Heart right ventricle (tissue), 16 donors: ENCODE data around the gene KREMEN1. TPM values are rescaled to one million over a fixed set of nuclear protein-coding genes. Genes with fewer than 3 reads are reported as not detected.

Experiments
- ATAC-seq, 8 donors: fragments of 200-7000 bp; cut with Tn5 transposase; one replicate each; pipeline ENCODE4 v1.9.1; 2020; ENCODE audit warnings: mild to moderate bottlenecking in 8 of 8, moderate library complexity in 8 of 8, moderate number of reproducible peaks in 1 of 8
- DNase-seq, 2 donors: peaks; one replicate each; pipeline ENCODE4 v3.0.0-alpha.2; 2020
- H3K27ac ChIP-seq, 10 donors: fragments of 200-600 bp; sonication (generic) in 2 of 10; one replicate each; pipeline versions ENCODE4 v1.5.0 to v1.8.0; 2020 to 2022; ENCODE audit warnings: mild to moderate bottlenecking in 3 of 10
- H3K27me3 ChIP-seq, 7 donors: fragments of 200-600 bp; one replicate each; pipeline ENCODE4 v1.8.0; 2021 to 2022; ENCODE audit warnings: mild to moderate bottlenecking in 2 of 7
- H3K36me3 ChIP-seq, 9 donors: fragments of 200-600 bp; sonication (generic) in 1 of 9; one replicate each; pipeline versions ENCODE4 v1.5.0 to v1.8.0; 2020 to 2022; ENCODE audit warnings: mild to moderate bottlenecking in 2 of 9
- H3K4me1 ChIP-seq, 9 donors: fragments of 200-600 bp; sonication (generic) in 1 of 9; one replicate each; pipeline versions ENCODE4 v1.5.0 to v1.8.0; 2020 to 2022; ENCODE audit warnings: mild to moderate bottlenecking in 4 of 9
- H3K4me3 ChIP-seq, 10 donors: fragments of 200-600 bp; sonication (generic) in 2 of 10; one replicate each; pipeline versions ENCODE4 v1.5.0 to v1.8.0; 2020 to 2022; ENCODE audit warnings: mild to moderate bottlenecking in 7 of 10, moderate library complexity in 2 of 10
- H3K9me3 ChIP-seq, 11 donors: fragments of 200-600 bp in 10 of 11; sonication (generic) in 2 of 11; one replicate each; pipeline versions ENCODE4 v1.5.0 to v1.8.0; 2013 to 2022; ENCODE audit warnings: mild to moderate bottlenecking in 2 of 11, control low read depth in 1 of 11, moderate library complexity in 1 of 11
- WGBS, 2 donors: extraction: QIAGEN DNeasy Blood & Tissue Kit; methylation state at CpG; one replicate each; pipeline ENCODE4 v1.1.7; 2013; ENCODE audit warnings: inconsistent platforms in 1 of 2; 5-methylcytosine and 5-hydroxymethylcytosine counted together
- intact Hi-C, 10 donors: fragments of 100-400 bp; cut with DNase I; formaldehyde crosslinking; loops; one replicate each; pipeline versions ENCODE4 v1.11.1 to v1.14.2; 2022
- polyA plus RNA-seq, 2 donors: library from polyadenylated mRNA; stranded (reverse); fragments of 200-250 nt; gene quantifications; one replicate each; pipeline ENCODE4 v1.2.3, GENCODE V29; 2013
- total RNA-seq, 10 donors: library from RNA; stranded (reverse); fragmentation: NEBNext Ultra II Directional in 3 of 10; extraction: Animal tissue kit (Norgen Biotek cat#: 25700) in 3 of 10; gene quantifications; one replicate each; pipeline versions ENCODE4 v1.2.1 to v1.2.4, GENCODE V29; 2021 to 2023
- TF ChIP-seq, protein P1 (sequence below), 9 donors: fragments of 200-600 bp; sonication (generic) in 2 of 9; IDR thresholded peaks; one replicate each; pipeline versions ENCODE4 v1.5.0 to v1.8.0; 2021 to 2022; ENCODE audit warnings: antibody characterized with exemption in 9 of 9, mild to moderate bottlenecking in 5 of 9, moderate library complexity in 1 of 9
- donor health status: Arrhythmogenic right ventricular cardiomyopathy.
- donor health status: ischemic (EF 13 %, LVEDD 7.1; RV severe dilation, severe dysfunction).
- donor health status: healthy with polysubstance abuse.
- donor health status: DM: no; HTN: yes; CAD: no.
- donor health status: DM: no; HTN: no; CAD: no.
- donor health status: ischemic (EF 25% LVEDD 6.9; RV normal size, moderate dysfunction).
- donor health status: ischemic (EF 25% LVEDD 5.7; RV mildly dilated, moderate dysfunction).
- donor health status: healthy.
- donor health status: DM: yes; HTN: yes; CAD: no.
- donor health status: Ischemic cardiomyopathy.
- donor health status: ischemic (EF 35%, LVEDD 5.7; RV mildly dilated, moderate dysfunction).
- donor health status: nonischemic (EF 11% LVEDD 7.7; RV severe dilation, severe dysfunction).
- donor health status: DM: yes; HTN: yes; CAD: no.
- donor health status: PGD.
- donor health status: ischemic (EF 29% LVEDD 5.4; RV normal size, mild dysfunction).
- donor health status: nonischemic (EF 23%, LVEDD 6.1; RV moderate dilation, normal function).

KREMEN1 gene
- total and polyA plus RNA-seq, 12 donors, result 7.4 to 46.3 (median 36.5) TPM

DNA sequence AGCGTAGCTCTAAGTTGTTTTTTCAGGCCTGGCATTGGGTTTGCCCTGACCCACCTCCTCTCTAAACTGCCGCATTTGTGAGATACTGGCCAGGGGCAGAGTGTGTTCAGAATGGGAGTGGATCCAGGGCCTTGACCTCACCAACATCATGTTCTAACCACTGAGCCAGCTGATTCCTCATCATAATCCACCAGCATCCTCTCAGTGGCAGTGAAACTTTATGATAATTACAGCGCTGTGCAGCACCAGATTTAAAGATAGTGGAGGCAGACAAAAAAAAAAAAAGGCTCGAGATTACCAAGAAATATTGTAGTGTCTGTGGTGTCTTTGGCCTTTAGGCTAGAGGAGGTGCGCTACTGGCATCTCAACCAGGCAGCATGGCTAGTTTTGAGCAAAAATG is 53.0 kb downstream of the KREMEN1 start:
- H3K4me1 ChIP-seq, result peaks cover 0 to 15% (median 11%) of the 10 kb centered on the region in 9 donors
- no peaks in the 10 kb centered on the region for H3K9me3 ChIP-seq
- TF ChIP-seq, protein P1, sequence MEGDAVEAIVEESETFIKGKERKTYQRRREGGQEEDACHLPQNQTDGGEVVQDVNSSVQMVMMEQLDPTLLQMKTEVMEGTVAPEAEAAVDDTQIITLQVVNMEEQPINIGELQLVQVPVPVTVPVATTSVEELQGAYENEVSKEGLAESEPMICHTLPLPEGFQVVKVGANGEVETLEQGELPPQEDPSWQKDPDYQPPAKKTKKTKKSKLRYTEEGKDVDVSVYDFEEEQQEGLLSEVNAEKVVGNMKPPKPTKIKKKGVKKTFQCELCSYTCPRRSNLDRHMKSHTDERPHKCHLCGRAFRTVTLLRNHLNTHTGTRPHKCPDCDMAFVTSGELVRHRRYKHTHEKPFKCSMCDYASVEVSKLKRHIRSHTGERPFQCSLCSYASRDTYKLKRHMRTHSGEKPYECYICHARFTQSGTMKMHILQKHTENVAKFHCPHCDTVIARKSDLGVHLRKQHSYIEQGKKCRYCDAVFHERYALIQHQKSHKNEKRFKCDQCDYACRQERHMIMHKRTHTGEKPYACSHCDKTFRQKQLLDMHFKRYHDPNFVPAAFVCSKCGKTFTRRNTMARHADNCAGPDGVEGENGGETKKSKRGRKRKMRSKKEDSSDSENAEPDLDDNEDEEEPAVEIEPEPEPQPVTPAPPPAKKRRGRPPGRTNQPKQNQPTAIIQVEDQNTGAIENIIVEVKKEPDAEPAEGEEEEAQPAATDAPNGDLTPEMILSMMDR (IDR thresholded peaks at IDR 0.05), result no peak
- H3K36me3 ChIP-seq, result peaks cover 0 to 65% (median 0%) of the 10 kb centered on the region in 9 donors
- ATAC-seq, result no peak
- H3K27ac ChIP-seq, result no peak overlapping the region
- H3K27me3 ChIP-seq, result no peaks in the 10 kb centered on the region
- H3K4me3 ChIP-seq, result no peak overlapping the region
- DNase-seq, result no peak
- intact Hi-C loops, result no loop called here
- 94 to 97% methylated on average over 5 of the region's 5 CpGs for WGBS, 2 donors

DNA sequence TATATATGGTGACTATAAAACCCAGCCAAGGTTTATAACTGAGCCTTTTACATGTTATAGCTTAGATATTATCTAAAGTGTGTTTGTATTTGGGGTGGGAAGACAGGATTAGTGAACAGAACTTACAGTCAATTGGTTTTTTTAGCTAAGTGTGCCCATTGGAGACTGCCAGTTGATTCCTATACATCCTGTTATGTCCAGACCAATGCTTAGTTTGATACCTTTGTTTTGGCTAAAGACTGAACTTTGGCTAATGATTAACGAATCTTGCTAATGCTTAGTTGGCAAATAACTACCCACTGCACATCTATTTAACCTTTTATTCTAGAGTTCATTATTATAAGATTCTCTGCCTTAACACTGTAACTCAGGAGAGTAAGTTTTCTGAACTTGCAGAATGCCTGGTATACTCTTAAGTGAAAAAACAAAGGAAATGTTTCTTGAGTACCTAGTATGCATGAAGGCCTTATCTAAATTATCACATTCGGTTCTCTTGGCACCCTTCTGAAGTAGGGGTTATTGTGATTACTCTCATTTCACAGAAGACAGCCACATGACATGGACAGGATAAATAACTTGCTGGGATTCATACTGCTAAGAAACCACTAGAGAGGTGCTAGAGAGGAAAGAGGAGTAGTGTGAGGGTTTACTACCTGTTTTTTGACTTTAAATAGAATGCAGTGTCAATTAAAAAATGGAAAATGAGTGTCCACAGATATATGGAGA is 54.0 kb downstream of the KREMEN1 start:
- no peak overlapping the region for H3K4me3 ChIP-seq
- 61 to 77% methylated on average over 2 of the region's 2 CpGs for WGBS, 2 donors
- no peak overlapping the region for H3K27ac ChIP-seq
- DNase-seq, result no peak
- TF ChIP-seq, protein P1 (IDR thresholded peaks at IDR 0.05), result no peak
- intact Hi-C loops, result no loop called here
- H3K27me3 ChIP-seq, result no peaks in the 10 kb centered on the region
- H3K4me1 ChIP-seq, result peaks cover 0 to 15% (median 11%) of the 10 kb centered on the region in 9 donors
- peaks cover 0 to 59% (median 0%) of the 10 kb centered on the region in 9 donors for H3K36me3 ChIP-seq
- no peaks in the 10 kb centered on the region for H3K9me3 ChIP-seq
- ATAC-seq, result no peak

DNA sequence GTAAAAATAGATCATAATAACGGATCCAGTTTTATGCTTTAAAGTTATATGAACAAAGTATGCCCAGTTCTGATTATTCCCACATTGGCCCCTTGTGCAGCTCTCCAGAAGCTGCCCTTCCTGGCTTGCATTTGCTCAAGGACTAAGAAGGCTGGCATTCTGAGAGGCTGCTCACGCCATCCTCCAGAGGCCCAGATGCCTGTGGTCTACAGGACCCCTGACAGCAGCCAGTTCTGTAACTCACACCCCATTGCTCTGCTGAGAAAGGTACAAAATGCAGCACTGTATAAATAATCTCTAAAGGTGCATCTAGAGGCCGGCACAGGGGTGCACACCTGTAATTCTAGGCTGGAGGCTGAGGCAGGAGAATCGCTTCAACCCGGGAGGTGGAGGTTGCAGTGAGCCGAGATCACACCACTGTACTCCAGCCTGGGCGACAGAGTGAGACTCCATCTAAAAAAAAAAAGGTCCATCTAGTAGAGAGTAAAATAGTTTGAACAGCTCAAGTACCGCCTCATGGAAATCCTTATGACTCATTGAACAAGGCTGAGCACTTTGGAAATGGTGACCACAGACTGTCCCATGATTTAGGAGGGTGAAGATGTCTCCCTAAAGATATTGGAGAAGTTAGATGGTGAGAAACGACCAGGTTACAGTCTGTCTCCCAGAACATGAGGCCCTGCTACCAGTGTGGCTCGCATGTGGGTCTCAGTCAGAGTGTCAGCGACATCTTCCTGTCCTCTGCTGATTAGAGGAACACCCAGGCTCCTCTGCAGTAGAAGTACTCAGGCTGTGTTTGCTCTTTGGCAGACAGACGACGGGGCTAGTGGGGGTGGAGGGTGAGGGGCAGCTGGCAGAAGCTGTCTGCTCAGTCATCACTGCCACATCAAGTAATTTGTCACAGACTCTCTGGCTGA is 56.3 kb downstream of the KREMEN1 start:
- Histone ChIP-seq H3K4me3 (no peak overlapping the region), H3K27ac (peak overlapping the region in 8 of 10 donors; percentile 20 to 74 (median 52)), H3K36me3 (peaks cover 0 to 63% (median 0%) of the 10 kb centered on the region in 9 donors), H3K9me3 (no peaks in the 10 kb centered on the region), H3K4me1 (peaks cover 0 to 15% (median 11%) of the 10 kb centered on the region in 9 donors), H3K27me3 (no peaks in the 10 kb centered on the region)
- DNase-seq (peak; percentile 40 to 44), ATAC-seq (peak; percentile 78 to 97 (median 87))
- TF ChIP-seq, protein P1 (IDR thresholded peaks at IDR 0.05), result no peak
- intact Hi-C loops, result no loop called here
- 67 to 69% methylated on average over 13 of the region's 13 CpGs for WGBS, 2 donors

DNA sequence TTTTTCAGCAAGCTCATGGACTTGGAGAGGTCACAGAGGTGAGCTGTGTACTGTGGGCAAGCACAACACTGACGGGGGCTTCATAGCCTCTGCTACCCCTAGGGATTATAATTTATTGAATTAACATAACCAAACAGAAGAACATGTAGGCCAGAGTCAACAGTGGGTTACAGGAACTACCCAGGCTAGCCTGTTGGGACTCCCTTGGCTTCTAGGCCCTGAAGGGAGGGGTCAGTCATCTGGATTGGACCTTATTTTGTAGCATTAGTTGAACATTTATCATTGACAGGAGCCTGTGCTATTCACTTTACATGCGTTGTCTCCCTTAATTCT is 56.9 kb downstream of the KREMEN1 start:
- DNase-seq (no peak), ATAC-seq (peak in 1 of 8 donors; percentile 33)
- intact Hi-C loops, result no loop called here
- no peaks in the 10 kb centered on the region for H3K9me3 ChIP-seq
- H3K4me1 ChIP-seq, result peaks cover 0 to 15% (median 11%) of the 10 kb centered on the region in 9 donors
- 65 to 71% methylated on average over 2 of the region's 2 CpGs for WGBS, 2 donors
- H3K27ac ChIP-seq, result peak overlapping the region in 7 of 10 donors; percentile 20 to 74 (median 55)
- H3K27me3 ChIP-seq, result no peaks in the 10 kb centered on the region
- H3K4me3 ChIP-seq, result no peak overlapping the region
- H3K36me3 ChIP-seq, result peaks cover 0 to 58% (median 0%) of the 10 kb centered on the region in 9 donors
- TF ChIP-seq, protein P1 (IDR thresholded peaks at IDR 0.05), result no peak
